Mesothelial cell of epicardium (in vitro differentiated cells): ENCODE measurements around the gene MID1. TPM values are rescaled to one million over a fixed set of nuclear protein-coding genes. Genes with fewer than 3 reads are reported as not detected.

Experiments used
- DNase-seq, 2 experiments: peaks; one replicate each; pipeline ENCODE4 v3.0.0; 2021; ENCODE audit warnings: low spot score in 2 of 2; ENCODE audit not compliant: unreplicated experiment in 2 of 2
- H3K27ac Mint-ChIP-seq: 2 replicates; pipeline ENCODE4 v1.8.0; 2021; ENCODE audit warnings: mixed read lengths
- H3K27me3 Mint-ChIP-seq: 2 replicates; pipeline ENCODE4 v1.8.0; 2021; ENCODE audit warnings: low read depth, mixed read lengths
- H3K36me3 Mint-ChIP-seq: 2 replicates; pipeline ENCODE4 v1.8.0; 2021; ENCODE audit warnings: mixed read lengths
- H3K4me1 Mint-ChIP-seq: 2 replicates; pipeline ENCODE4 v1.8.0; 2021; ENCODE audit warnings: mixed read lengths
- H3K4me3 Mint-ChIP-seq: 2 replicates; pipeline ENCODE4 v1.8.0; 2021; ENCODE audit warnings: mild to moderate bottlenecking, moderate library complexity, mixed read lengths
- H3K9me3 Mint-ChIP-seq: 2 replicates; pipeline ENCODE4 v1.8.0; 2021; ENCODE audit warnings: mixed read lengths
- total RNA-seq: library from RNA; stranded (reverse); gene quantifications from 3 replicates; pipeline ENCODE4 v1.2.1, GENCODE V29; 2021
- TF ChIP-seq, protein P1 (sequence below): fragments of 200-600 bp; sonication (generic); IDR thresholded peaks from one replicate; pipeline ENCODE4 v1.5.0; 2021; ENCODE audit warnings: antibody characterized with exemption; ENCODE audit not compliant: unreplicated experiment

The MID1 gene
- total RNA-seq, 1 donor from 2014 or later = 48.3 TPM

- no peaks in the 10 kb centered on the region for H3K36me3 Mint-ChIP-seq
- H3K27ac Mint-ChIP-seq = no peak overlapping the region
- no peak for DNase-seq
- H3K27me3 Mint-ChIP-seq = no peaks in the 10 kb centered on the region
- peaks cover 25% of the 10 kb centered on the region for H3K9me3 Mint-ChIP-seq
- H3K4me3 Mint-ChIP-seq = no peak overlapping the region
- TF ChIP-seq, protein P1, sequence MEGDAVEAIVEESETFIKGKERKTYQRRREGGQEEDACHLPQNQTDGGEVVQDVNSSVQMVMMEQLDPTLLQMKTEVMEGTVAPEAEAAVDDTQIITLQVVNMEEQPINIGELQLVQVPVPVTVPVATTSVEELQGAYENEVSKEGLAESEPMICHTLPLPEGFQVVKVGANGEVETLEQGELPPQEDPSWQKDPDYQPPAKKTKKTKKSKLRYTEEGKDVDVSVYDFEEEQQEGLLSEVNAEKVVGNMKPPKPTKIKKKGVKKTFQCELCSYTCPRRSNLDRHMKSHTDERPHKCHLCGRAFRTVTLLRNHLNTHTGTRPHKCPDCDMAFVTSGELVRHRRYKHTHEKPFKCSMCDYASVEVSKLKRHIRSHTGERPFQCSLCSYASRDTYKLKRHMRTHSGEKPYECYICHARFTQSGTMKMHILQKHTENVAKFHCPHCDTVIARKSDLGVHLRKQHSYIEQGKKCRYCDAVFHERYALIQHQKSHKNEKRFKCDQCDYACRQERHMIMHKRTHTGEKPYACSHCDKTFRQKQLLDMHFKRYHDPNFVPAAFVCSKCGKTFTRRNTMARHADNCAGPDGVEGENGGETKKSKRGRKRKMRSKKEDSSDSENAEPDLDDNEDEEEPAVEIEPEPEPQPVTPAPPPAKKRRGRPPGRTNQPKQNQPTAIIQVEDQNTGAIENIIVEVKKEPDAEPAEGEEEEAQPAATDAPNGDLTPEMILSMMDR = no peak
- peaks cover 25% of the 10 kb centered on the region for H3K4me1 Mint-ChIP-seq
Observed at GRCh38 chrX:10630320-10630719, 9.9 kb upstream of the MID1 start.

DNA sequence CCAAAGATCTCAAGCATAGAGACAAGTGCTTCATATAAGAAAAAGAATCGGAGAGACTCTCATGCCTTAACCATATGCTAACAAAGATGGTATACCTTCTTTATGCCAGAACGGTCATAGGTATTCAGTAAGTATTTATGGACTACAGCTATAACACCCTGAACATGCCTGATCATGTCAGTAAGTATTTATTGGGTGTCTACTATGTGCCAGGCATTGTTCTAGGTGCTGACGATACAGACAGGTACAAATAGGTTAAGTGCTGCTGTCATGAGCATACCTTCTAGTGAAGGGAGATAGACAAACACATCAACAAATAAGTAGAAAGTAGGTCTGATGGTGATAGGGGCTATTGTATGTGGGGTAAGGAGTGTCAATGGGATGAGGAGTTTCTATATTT lies 9.5 kb upstream of the MID1 start:
- Mint-ChIP-seq H3K4me3 (no peak overlapping the region), H3K27me3 (no peaks in the 10 kb centered on the region), H3K27ac (no peak overlapping the region), H3K36me3 (no peaks in the 10 kb centered on the region), H3K4me1 (peaks cover 22% of the 10 kb centered on the region), H3K9me3 (peaks cover 25% of the 10 kb centered on the region)
- TF ChIP-seq, protein P1 = no peak
- DNase-seq = no peak

GRCh38 chrX:10628906-10629305 lies 8.5 kb upstream of the MID1 start:
- TF ChIP-seq, protein P1 = no peak
- H3K4me3 Mint-ChIP-seq = no peak overlapping the region
- DNase-seq = no peak
- H3K27ac Mint-ChIP-seq = no peak overlapping the region
- H3K27me3 Mint-ChIP-seq = no peaks in the 10 kb centered on the region
- H3K36me3 Mint-ChIP-seq = no peaks in the 10 kb centered on the region
- H3K4me1 Mint-ChIP-seq = peaks cover 13% of the 10 kb centered on the region
- H3K9me3 Mint-ChIP-seq = peaks cover 25% of the 10 kb centered on the region

DNA sequence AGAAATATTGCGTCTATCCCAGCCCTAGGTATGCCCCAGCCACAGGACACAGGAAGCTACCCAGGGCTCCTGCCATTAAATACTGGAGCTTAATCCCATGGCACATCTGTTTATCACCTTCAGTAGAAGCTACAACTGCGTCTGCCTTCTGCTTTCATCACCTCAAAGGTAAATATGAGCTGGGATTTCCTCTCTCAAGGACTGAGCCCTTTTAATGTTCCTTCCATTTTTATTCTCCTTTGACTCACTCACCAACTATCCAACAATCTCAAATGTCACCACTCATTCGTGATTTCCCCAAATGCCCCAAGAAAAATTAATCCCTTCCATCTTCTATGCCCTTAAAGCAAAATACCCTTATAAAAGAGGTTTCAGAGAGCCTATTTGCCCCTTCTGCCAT lies 1.8 kb upstream of the MID1 start:
- peaks cover 3% of the 10 kb centered on the region for H3K9me3 Mint-ChIP-seq
- H3K36me3 Mint-ChIP-seq = no peaks in the 10 kb centered on the region

GRCh38 chrX:10619425-10620046 lies 849 bp downstream of the MID1 start:
- no peak for DNase-seq
- H3K4me1 Mint-ChIP-seq = peaks cover 41% of the 10 kb centered on the region
- H3K9me3 Mint-ChIP-seq = no peaks in the 10 kb centered on the region
- H3K4me3 Mint-ChIP-seq = peak overlapping the region; percentile 78
- H3K36me3 Mint-ChIP-seq = no peaks in the 10 kb centered on the region
- H3K27me3 Mint-ChIP-seq = no peaks in the 10 kb centered on the region
- TF ChIP-seq, protein P1 = no peak
- peak overlapping the region; percentile 93 for H3K27ac Mint-ChIP-seq

More for the DNA sequence above, 1.8 kb upstream of the MID1 start:
- Mint-ChIP-seq H3K27me3 (no peaks in the 10 kb centered on the region), H3K4me3 (no peak overlapping the region), H3K27ac (no peak overlapping the region), H3K4me1 (peaks cover 22% of the 10 kb centered on the region)
- TF ChIP-seq, protein P1 = no peak
- no peak for DNase-seq
